OCI-LY7 (cell line): ENCODE results near the gene ABHD12. TPM values are rescaled to one million over a fixed set of nuclear protein-coding genes. Genes with fewer than 3 reads are reported as not detected.

Source experiments
- BruUV-seq: library from RNA; stranded (reverse); fragments of 400-500 nt; replicated peaks from 2 replicates; lab custom pipeline; 2021; lab: Mats Ljungman, UMichigan
- CTCF ChIA-PET: fragments of 300-600 bp; sonication (Branson Sonifier 250); formaldehyde crosslinking; loops from one replicate; lab custom pipeline; 2022; ENCODE audit warnings: antibody characterized with exemption; ENCODE audit not compliant: unreplicated experiment; lab: Charles Lee
- POLR2A ChIA-PET: fragments of 300-600 bp; sonication (Branson Sonifier 250); formaldehyde crosslinking; loops from one replicate; lab custom pipeline; 2022; ENCODE audit warnings: antibody characterized with exemption; lab: Charles Lee
- DNase-seq: peaks from one replicate; pipeline ENCODE4 v3.0.0-alpha.2; 2015; ENCODE audit warnings: low spot score
- H2AFZ ChIP-seq: fragments of 200-600 bp; sonication (generic), shearing (Covaris generic); 2 replicates; pipeline ENCODE4 v1.6.1; 2014; ENCODE audit warnings: mild to moderate bottlenecking, antibody characterized with exemption, low read length, moderate library complexity
- H3K27ac ChIP-seq: fragments of 200-600 bp; sonication (generic); 2 replicates; pipeline ENCODE4 v1.5.1; 2014; ENCODE audit warnings: mixed run types, low read depth, mild to moderate bottlenecking, moderate library complexity, low read length, inconsistent platforms; ENCODE audit not compliant: poor library complexity, severe bottlenecking
- H3K36me3 ChIP-seq: fragments of 200-600 bp; sonication (generic); 2 replicates; pipeline ENCODE4 v1.6.1; 2014; ENCODE audit warnings: mild to moderate bottlenecking, antibody characterized with exemption, low read length, moderate library complexity, mixed read lengths; ENCODE audit not compliant: insufficient read depth
- H3K4me1 ChIP-seq: fragments of 200-600 bp; sonication (generic); 2 replicates; pipeline ENCODE4 v1.5.1; 2014; ENCODE audit warnings: mild to moderate bottlenecking, low read length; ENCODE audit not compliant: insufficient read depth, poor library complexity, severe bottlenecking
- H3K4me2 ChIP-seq: fragments of 200-600 bp; sonication (generic); 2 replicates; pipeline ENCODE4 v1.6.1; 2014; ENCODE audit warnings: mild to moderate bottlenecking, low read length
- H3K4me3 ChIP-seq: fragments of 200-600 bp; sonication (generic); 2 replicates; pipeline ENCODE4 v1.5.1; 2014; ENCODE audit warnings: mild to moderate bottlenecking, low read depth, low read length; ENCODE audit not compliant: poor library complexity, severe bottlenecking
- H3K79me2 ChIP-seq: fragments of 200-600 bp; sonication (generic); 2 replicates; pipeline ENCODE4 v1.6.1; 2016; ENCODE audit warnings: low read depth, mild to moderate bottlenecking, low read length, moderate library complexity, mixed read lengths; ENCODE audit not compliant: insufficient read depth
- H3K9me2 ChIP-seq: fragments of 200-600 bp; sonication (generic); 2 replicates; pipeline ENCODE4 v1.6.1; 2016; ENCODE audit warnings: mild to moderate bottlenecking, low read length, mixed read lengths; ENCODE audit not compliant: insufficient read depth
- H3K9me3 ChIP-seq: fragments of 200-600 bp; sonication (generic); 2 replicates; pipeline ENCODE4 v1.6.1; 2014; ENCODE audit warnings: mild to moderate bottlenecking, mixed run types, low read length, mixed read lengths
- H4K20me1 ChIP-seq: fragments of 200-600 bp; sonication (generic); 2 replicates; pipeline ENCODE4 v1.6.1; 2014; ENCODE audit warnings: mild to moderate bottlenecking, antibody characterized with exemption, low read length, moderate library complexity, mixed read lengths; ENCODE audit not compliant: insufficient read depth
- CTCF ChIP-seq: fragments of 200-600 bp; sonication (generic); conservative IDR thresholded peaks from 2 replicates; pipeline ENCODE4 v1.5.1; 2014; ENCODE audit warnings: mild to moderate bottlenecking, antibody characterized with exemption, low read length, moderate library complexity, mixed read lengths
- EZH2phosphoT487 ChIP-seq: fragments of 200-600 bp; sonication (generic); IDR thresholded peaks from 2 replicates; pipeline ENCODE4 v1.6.1; 2018; ENCODE audit warnings: low read depth, borderline replicate concordance, mild to moderate bottlenecking, mixed run types, antibody characterized with exemption, low read length, moderate library complexity, mixed read lengths
- intact Hi-C: fragments of 100-400 bp; cut with micrococcal nuclease; formaldehyde crosslinking; loops from one replicate; pipeline ENCODE4 v1.10.0; 2022; ENCODE audit not compliant: unreplicated experiment
- total RNA-seq, 2 experiments: library from RNA; depleted of rRNA in 1 of 2; stranded (reverse); fragments of >200 nt in 1 of 2; shearing (Covaris generic) in 1 of 2; gene quantifications; 2 replicates each; pipeline ENCODE4 v1.2.3, GENCODE V29; 2014 to 2022

Gene ABHD12
- total RNA-seq, 2 experiments from 2014 or later, result 10.6 to 12.9 TPM

GRCh38 chr20:25368526-25368925, 22.1 kb downstream of the ABHD12 start:
- Histone ChIP-seq H3K36me3 (no peaks in the 10 kb centered on the region), H3K27ac (no peak overlapping the region), H3K79me2 (no peaks in the 10 kb centered on the region), H3K4me1 (no peaks in the 10 kb centered on the region), H3K4me3 (no peak overlapping the region), H3K9me2 (no peaks in the 10 kb centered on the region), H3K9me3 (no peaks in the 10 kb centered on the region), H2AFZ (no peak overlapping the region), H3K4me2 (no peak overlapping the region), H4K20me1 (no peaks in the 10 kb centered on the region; the same call in 1 of the 2 replicates)
- CTCF ChIA-PET, result no interaction called here
- no TSS peak for BruUV-seq
- no peak for DNase-seq
- no peak for TF ChIP-seq EZH2phosphoT487
- TF ChIP-seq CTCF, result no peak
- POLR2A ChIA-PET, result no interaction called here
- intact Hi-C loops, result no loop called here

GRCh38 chr20:25364879-25365699, 25.5 kb downstream of the ABHD12 start:
- TF ChIP-seq EZH2phosphoT487 (no peak), CTCF (no peak)
- DNase-seq, result no peak
- Histone ChIP-seq H3K9me2 (no peaks in the 10 kb centered on the region), H3K4me1 (no peaks in the 10 kb centered on the region), H2AFZ (no peak overlapping the region), H3K36me3 (no peaks in the 10 kb centered on the region), H3K79me2 (no peaks in the 10 kb centered on the region), H3K9me3 (no peaks in the 10 kb centered on the region), H3K4me2 (no peak overlapping the region), H3K4me3 (no peak overlapping the region), H4K20me1 (no peaks in the 10 kb centered on the region; the same call in 1 of the 2 replicates), H3K27ac (no peak overlapping the region)
- no TSS peak for BruUV-seq
- intact Hi-C loops, result no loop called here
- POLR2A ChIA-PET, result no interaction called here
- CTCF ChIA-PET, result no interaction called here

GRCh38 chr20:25364180-25364788, 26.4 kb downstream of the ABHD12 start:
- DNase-seq, result no peak
- H3K36me3 ChIP-seq, result no peaks in the 10 kb centered on the region
- no peaks in the 10 kb centered on the region for H3K79me2 ChIP-seq
- H3K27ac ChIP-seq, result no peak overlapping the region
- CTCF ChIA-PET, result no interaction called here
- intact Hi-C loops, result no loop called here
- no peak overlapping the region for H3K4me2 ChIP-seq
- POLR2A ChIA-PET, result no interaction called here
- no peaks in the 10 kb centered on the region for H3K9me3 ChIP-seq
- H2AFZ ChIP-seq, result no peak overlapping the region
- no peak for TF ChIP-seq CTCF
- TF ChIP-seq EZH2phosphoT487, result no peak
- H4K20me1 ChIP-seq, result no peaks in the 10 kb centered on the region; the same call in 1 of the 2 replicates
- H3K4me1 ChIP-seq, result no peaks in the 10 kb centered on the region
- H3K4me3 ChIP-seq, result no peak overlapping the region
- no peaks in the 10 kb centered on the region for H3K9me2 ChIP-seq
- BruUV-seq, result no TSS peak
